Measurements from ENCODE around the gene E2F8. TPM values are rescaled to one million over a fixed set of nuclear protein-coding genes. Genes with fewer than 3 reads are reported as not detected.

E2F8 gene
- polyA plus RNA-seq, 2 of the 4 experiments (the other 2 are of a cell fraction) = 5.7 to 7.4 TPM

GRCh38 chr11:19283991-19284390 is 43.2 kb upstream of the E2F8 start:
- TF ChIP-seq MAZ (IDR thresholded peaks at IDR 0.05; ENCODE audit: borderline replicate concordance, low read depth, low read length) = no peak
- no peak for TF ChIP-seq KDM5A (IDR thresholded peaks at IDR 0.05)
- TF ChIP-seq, protein P1, sequence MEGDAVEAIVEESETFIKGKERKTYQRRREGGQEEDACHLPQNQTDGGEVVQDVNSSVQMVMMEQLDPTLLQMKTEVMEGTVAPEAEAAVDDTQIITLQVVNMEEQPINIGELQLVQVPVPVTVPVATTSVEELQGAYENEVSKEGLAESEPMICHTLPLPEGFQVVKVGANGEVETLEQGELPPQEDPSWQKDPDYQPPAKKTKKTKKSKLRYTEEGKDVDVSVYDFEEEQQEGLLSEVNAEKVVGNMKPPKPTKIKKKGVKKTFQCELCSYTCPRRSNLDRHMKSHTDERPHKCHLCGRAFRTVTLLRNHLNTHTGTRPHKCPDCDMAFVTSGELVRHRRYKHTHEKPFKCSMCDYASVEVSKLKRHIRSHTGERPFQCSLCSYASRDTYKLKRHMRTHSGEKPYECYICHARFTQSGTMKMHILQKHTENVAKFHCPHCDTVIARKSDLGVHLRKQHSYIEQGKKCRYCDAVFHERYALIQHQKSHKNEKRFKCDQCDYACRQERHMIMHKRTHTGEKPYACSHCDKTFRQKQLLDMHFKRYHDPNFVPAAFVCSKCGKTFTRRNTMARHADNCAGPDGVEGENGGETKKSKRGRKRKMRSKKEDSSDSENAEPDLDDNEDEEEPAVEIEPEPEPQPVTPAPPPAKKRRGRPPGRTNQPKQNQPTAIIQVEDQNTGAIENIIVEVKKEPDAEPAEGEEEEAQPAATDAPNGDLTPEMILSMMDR (IDR thresholded peaks at IDR 0.05) = no peak
- TF ChIP-seq RARB (CRISPR knock-in tag; IDR thresholded peaks at IDR 0.05) = no peak
- H3K9me3 ChIP-seq = no peaks in the 10 kb centered on the region
- no peak overlapping the region for H3K27ac ChIP-seq
- H3K4me1 ChIP-seq = no peaks in the 10 kb centered on the region
- POLR2A ChIA-PET = no interaction called here
- no peak overlapping the region for H3K4me3 ChIP-seq
- no peak for DNase-seq (ENCODE audit: low read depth in 1 of 2, low spot score in 1 of 2)
- CTCF ChIA-PET = interaction anchor here (1.1 to 2.0 kb wide), 3 partner anchors 9 to 270 kb away, joined by 3 to 8 read pairs (median 3); no protein-coding TSS in a partner anchor
- 45% methylated on average over 3 of the region's 3 CpGs for WGBS (ENCODE audit: missing lambda C conversion rate)
- no peak overlapping the region for H3K4me2 ChIP-seq
- no peak for ATAC-seq
- FAIRE-seq = no peak

- FAIRE-seq = no peak
- WGBS (ENCODE audit: missing lambda C conversion rate) = 39% methylated on average over 2 of the region's 2 CpGs
- Histone ChIP-seq H3K9me3 (no peaks in the 10 kb centered on the region), H3K4me2 (no peak overlapping the region), H3K4me1 (peaks cover 16% of the 10 kb centered on the region), H3K27ac (no peak overlapping the region), H3K4me3 (no peak overlapping the region)
- TF ChIP-seq MAFK (IDR thresholded peaks at IDR 0.05; ENCODE audit: partially characterized antibody) = peak; percentile 67
- TF ChIP-seq, protein P2, sequence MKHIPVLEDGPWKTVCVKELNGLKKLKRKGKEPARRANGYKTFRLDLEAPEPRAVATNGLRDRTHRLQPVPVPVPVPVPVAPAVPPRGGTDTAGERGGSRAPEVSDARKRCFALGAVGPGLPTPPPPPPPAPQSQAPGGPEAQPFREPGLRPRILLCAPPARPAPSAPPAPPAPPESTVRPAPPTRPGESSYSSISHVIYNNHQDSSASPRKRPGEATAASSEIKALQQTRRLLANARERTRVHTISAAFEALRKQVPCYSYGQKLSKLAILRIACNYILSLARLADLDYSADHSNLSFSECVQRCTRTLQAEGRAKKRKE (CRISPR knock-in tag; IDR thresholded peaks at IDR 0.05; ENCODE audit: low read depth) = no peak
- DNase-seq (ENCODE audit: low read depth in 1 of 2, low spot score in 1 of 2) = no peak
- CTCF ChIA-PET = interaction anchor here (1.0 to 1.2 kb wide), 3 partner anchors 22 to 204 kb away, joined by 4 to 5 read pairs (median 4); no protein-coding TSS in a partner anchor
- ATAC-seq = no peak
- POLR2A ChIA-PET = no interaction called here
These were observed 40.8 kb upstream of the E2F8 start for GRCh38 chr11:19281555-19281954.

DNA sequence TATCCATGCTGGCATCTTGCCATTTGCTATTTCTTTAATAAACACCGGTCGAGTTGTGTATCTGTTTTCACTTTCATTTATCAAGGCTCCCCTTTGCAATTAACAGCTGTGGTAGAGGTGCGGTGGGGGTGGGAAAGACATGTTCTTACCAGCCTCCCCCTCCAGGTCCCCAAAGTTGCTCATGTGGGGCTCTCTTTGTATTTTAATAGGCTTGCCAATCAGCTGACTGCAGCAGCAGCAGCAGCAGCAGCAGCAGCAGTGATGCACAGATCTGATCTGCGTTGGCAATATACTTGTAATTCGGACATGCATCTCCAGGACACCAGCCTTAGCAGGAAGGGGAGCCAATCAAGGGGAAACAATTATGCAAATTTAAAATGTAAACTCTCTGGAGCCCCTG is 40.3 kb upstream of the E2F8 start:
- TF ChIP-seq ZNF302 (CRISPR knock-in tag; IDR thresholded peaks at IDR 0.05) (no peak), CHD2 (IDR thresholded peaks at IDR 0.05; ENCODE audit: low read length, partially characterized antibody) (no peak), CEBPB (IDR thresholded peaks at IDR 0.05) (no peak), PBX3 (IDR thresholded peaks at IDR 0.05) (no peak), KDM5A (IDR thresholded peaks at IDR 0.05) (no peak), FOXS1 (CRISPR knock-in tag; IDR thresholded peaks at IDR 0.05) (no peak), HOXA7 (CRISPR knock-in tag; IDR thresholded peaks at IDR 0.05) (no peak), RNF2 (IDR thresholded peaks at IDR 0.05; ENCODE audit: borderline replicate concordance, low read depth) (no peak), BCL3 (IDR thresholded peaks at IDR 0.05) (no peak), NR3C1 (IDR thresholded peaks at IDR 0.05) (no peak), MAX (IDR thresholded peaks at IDR 0.05) (no peak), MAZ (IDR thresholded peaks at IDR 0.05; ENCODE audit: borderline replicate concordance, low read depth, low read length) (no peak)
- TF ChIP-seq, protein P1 (IDR thresholded peaks at IDR 0.05) = no peak
- ChIA-PET CTCF (interaction anchor here (1.0 kb wide), 1 partner anchor 21 kb away, joined by 4 read pairs; no protein-coding TSS in a partner anchor), POLR2A (no interaction called here)
- H3K4me3 ChIP-seq = no peak overlapping the region
- 63% methylated on average over 5 of the region's 5 CpGs for WGBS (ENCODE audit: missing lambda C conversion rate)
- no peaks in the 10 kb centered on the region for H3K9me3 ChIP-seq
- peaks cover 21% of the 10 kb centered on the region for H3K4me1 ChIP-seq
- no peak for DNase-seq (ENCODE audit: low read depth in 1 of 2, low spot score in 1 of 2)
- no peak overlapping the region for H3K4me2 ChIP-seq
- no peak for ATAC-seq
- no peak for FAIRE-seq
- no peak overlapping the region for H3K27ac ChIP-seq
